ENCODE data around the gene ATP10A.

ATP10A gene

GRCh38 chr15:25734680-25735355, 128.3 kb downstream of the ATP10A start:
- DNase-seq: no peak

- DNase-seq: no peak
Observed at GRCh38 chr15:25733856-25734679, 129.1 kb downstream of the ATP10A start.

GRCh38 chr15:25733036-25733855, 129.9 kb downstream of the ATP10A start:
- no peak for DNase-seq

GRCh38 chr15:25732191-25732590, 130.9 kb downstream of the ATP10A start:
- no peak for DNase-seq

- no peak for DNase-seq
Observed at GRCh38 chr15:25731411-25731810, 131.7 kb downstream of the ATP10A start.

- DNase-seq: no peak
Observed at GRCh38 chr15:25730918-25731317, 132.2 kb downstream of the ATP10A start.

GRCh38 chr15:25728816-25729215, 134.3 kb downstream of the ATP10A start:
- no peak for DNase-seq

- DNase-seq: no peak
Observed at GRCh38 chr15:25727867-25728600, 135.1 kb downstream of the ATP10A start.

- DNase-seq: no peak
Observed at GRCh38 chr15:25727116-25727515, 136.0 kb downstream of the ATP10A start.

GRCh38 chr15:25725758-25726157, 137.4 kb downstream of the ATP10A start:
- no peak for DNase-seq

- no peak for DNase-seq
Observed at GRCh38 chr15:25724899-25725298, 138.2 kb downstream of the ATP10A start.

GRCh38 chr15:25721605-25721955, 141.5 kb downstream of the ATP10A start:
- no peak for DNase-seq

- DNase-seq: no peak
Observed at GRCh38 chr15:25719101-25719985, 143.8 kb downstream of the ATP10A start.

GRCh38 chr15:25718597-25718996, 144.5 kb downstream of the ATP10A start:
- no peak for DNase-seq

- DNase-seq: no peak
Observed at GRCh38 chr15:25718169-25718536, 145.0 kb downstream of the ATP10A start.

GRCh38 chr15:25717457-25718168, 145.5 kb downstream of the ATP10A start:
- DNase-seq: no peak

GRCh38 chr15:25717127-25717456, 146.0 kb downstream of the ATP10A start:
- DNase-seq: no peak

GRCh38 chr15:25716414-25717126, 146.6 kb downstream of the ATP10A start:
- DNase-seq: no peak

- DNase-seq: no peak
Observed at GRCh38 chr15:25715536-25716413, 147.4 kb downstream of the ATP10A start.

- DNase-seq: no peak
Observed at GRCh38 chr15:25714538-25714840, 148.6 kb downstream of the ATP10A start.
